Measurements from ENCODE around the gene MMP24OS. TPM values are rescaled to one million over a fixed set of nuclear protein-coding genes. Genes with fewer than 3 reads are reported as not detected.

The MMP24OS gene
- total RNA-seq, 6 experiments from 2014 or later: 91.7 to 117 (median 105) TPM

DNA sequence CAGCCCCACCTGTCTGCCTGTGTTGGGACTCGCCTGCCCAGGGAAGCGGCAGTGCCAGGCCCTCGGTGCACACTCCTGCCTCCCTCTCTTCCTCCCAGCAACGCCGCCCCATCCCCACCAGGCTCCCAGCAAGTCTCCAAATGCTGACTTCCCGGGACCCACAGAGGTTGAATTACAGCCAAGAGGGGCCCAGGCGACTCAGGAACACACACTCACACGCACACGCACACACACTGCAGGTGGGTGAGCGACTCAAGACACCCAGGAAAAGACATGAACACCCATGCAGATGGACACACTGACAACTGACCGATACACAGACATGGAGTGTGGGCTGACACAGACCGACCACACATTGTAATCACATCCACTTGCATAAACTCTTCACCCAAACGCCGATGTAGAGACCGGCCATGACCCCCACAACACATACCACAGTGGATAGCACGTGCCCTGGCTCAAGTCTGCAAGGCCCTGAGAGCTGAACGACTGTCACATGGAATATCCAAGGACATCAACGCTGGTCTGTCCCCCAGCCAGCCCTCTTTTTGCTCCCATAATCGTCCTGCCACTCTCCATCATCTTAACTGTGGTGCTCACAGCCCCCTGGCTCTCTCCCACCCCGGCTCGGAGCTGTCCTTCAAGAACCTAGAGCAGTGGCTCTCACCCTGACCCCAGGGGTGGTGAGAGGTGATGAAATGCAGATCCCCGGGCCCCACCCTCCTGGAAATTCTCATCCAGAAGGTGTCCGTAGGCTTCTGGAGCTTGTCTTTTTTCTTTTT is 14.8 kb upstream of the MMP24OS start:
- H3K27me3 Mint-ChIP-seq (ENCODE audit: insufficient read depth): peaks cover 14% of the 10 kb centered on the region
- TF ChIP-seq, protein P1, sequence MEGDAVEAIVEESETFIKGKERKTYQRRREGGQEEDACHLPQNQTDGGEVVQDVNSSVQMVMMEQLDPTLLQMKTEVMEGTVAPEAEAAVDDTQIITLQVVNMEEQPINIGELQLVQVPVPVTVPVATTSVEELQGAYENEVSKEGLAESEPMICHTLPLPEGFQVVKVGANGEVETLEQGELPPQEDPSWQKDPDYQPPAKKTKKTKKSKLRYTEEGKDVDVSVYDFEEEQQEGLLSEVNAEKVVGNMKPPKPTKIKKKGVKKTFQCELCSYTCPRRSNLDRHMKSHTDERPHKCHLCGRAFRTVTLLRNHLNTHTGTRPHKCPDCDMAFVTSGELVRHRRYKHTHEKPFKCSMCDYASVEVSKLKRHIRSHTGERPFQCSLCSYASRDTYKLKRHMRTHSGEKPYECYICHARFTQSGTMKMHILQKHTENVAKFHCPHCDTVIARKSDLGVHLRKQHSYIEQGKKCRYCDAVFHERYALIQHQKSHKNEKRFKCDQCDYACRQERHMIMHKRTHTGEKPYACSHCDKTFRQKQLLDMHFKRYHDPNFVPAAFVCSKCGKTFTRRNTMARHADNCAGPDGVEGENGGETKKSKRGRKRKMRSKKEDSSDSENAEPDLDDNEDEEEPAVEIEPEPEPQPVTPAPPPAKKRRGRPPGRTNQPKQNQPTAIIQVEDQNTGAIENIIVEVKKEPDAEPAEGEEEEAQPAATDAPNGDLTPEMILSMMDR (IDR thresholded peaks at IDR 0.05): no peak
- H3K27ac Mint-ChIP-seq: no peak overlapping the region
- H3K4me1 Mint-ChIP-seq (ENCODE audit: low read depth): peaks cover 7% of the 10 kb centered on the region
- H3K4me3 Mint-ChIP-seq: no peak overlapping the region
- no peaks in the 10 kb centered on the region for H3K9me3 Mint-ChIP-seq
- no peaks in the 10 kb centered on the region for H3K36me3 Mint-ChIP-seq (ENCODE audit: low read depth)
- DNase-seq: no peak

DNA sequence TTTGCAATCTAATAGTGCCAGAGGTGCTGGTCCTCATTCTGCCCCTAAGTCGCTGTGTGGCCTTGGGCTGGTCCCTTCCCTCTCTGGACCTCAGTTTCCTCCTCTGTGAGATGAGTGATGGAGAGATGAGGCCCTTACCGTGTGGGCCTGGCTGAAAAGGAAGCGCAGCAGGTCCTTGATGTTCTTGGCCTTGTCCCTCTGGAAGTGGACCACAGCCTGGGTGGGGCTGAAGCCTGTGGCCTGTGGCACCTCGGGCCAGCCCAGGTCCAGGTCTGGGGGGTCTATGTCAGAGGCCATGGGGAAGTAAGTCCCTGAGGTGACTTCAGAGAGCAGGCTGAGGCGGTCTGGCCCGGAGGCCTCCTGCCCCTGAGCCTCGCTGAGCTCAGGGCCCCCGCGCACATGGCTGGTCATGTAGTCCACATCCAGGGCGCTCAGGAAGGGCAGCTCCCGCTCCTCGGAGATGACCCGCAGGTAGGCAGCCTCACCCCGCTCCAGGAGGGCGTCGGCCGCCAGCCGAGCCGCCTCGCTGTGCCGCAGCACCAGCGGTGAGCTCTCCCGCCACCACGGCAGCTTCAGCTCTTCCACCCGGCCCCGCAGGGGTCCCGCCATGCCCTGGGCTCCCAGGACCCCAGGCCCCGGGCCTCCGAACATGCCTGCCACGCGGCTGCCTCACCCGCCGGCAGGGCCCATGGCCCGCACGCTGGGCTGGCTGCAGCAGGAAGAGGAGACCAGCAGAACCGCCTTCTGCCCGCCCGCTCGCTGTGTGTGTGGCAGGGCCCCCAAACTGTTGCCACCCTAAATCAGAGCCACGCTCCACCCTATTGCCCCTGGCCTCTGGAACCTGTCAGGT is 14.0 kb upstream of the MMP24OS start, which contains the start of gene FAM83C:
Gene FAM83C (minus strand): TSS at position 772 of the 850 bp plus-strand sequence. CDS start 121 bp downstream, at position 651.
- Mint-ChIP-seq H3K9me3 (no peaks in the 10 kb centered on the region), H3K27me3 (ENCODE audit: insufficient read depth) (peaks cover 13% of the 10 kb centered on the region), H3K4me1 (ENCODE audit: low read depth) (no peaks in the 10 kb centered on the region; the same call in 1 of the 2 replicates), H3K27ac (no peak within 1 kb of the TSS), H3K36me3 (ENCODE audit: low read depth) (no peaks in the 10 kb centered on the region), H3K4me3 (no peak within 1 kb of the TSS)
- TF ChIP-seq, protein P1 (IDR thresholded peaks at IDR 0.05): no peak
- DNase-seq: no peak

DNA sequence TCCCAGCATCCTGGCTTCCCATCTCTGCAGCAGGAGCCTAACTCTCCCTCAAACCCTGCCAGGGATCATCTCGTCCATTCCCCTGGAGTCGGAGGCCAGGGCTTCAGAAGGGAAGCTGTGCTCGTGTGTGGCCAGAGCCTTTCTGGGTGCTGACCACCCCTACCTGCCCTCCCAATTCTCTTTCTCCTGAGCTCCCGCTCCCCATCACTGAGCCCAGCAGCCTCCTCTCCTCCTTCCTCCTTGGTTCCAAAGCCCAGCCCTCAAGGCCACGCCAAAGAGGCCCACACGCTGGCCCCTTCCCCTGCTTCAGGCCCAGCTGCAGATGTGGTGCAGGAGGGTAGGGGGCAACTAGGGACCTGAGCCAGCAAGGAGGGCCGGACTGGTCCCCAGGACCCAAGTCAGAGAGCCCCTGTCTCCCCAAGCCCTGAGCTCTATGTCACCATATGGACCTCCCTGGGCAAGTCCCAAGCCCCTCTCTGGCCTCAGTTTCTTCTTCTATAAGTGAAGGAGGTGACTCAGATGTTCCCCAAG is 13.0 kb upstream of the MMP24OS start:
- Mint-ChIP-seq H3K36me3 (ENCODE audit: low read depth) (peaks cover 2% of the 10 kb centered on the region; the same call in 1 of the 2 replicates), H3K27ac (no peak overlapping the region), H3K4me1 (ENCODE audit: low read depth) (peaks cover 3% of the 10 kb centered on the region), H3K9me3 (no peaks in the 10 kb centered on the region), H3K4me3 (no peak overlapping the region), H3K27me3 (ENCODE audit: insufficient read depth) (peaks cover 12% of the 10 kb centered on the region)
- TF ChIP-seq, protein P1 (IDR thresholded peaks at IDR 0.05): no peak
- DNase-seq: no peak

DNA sequence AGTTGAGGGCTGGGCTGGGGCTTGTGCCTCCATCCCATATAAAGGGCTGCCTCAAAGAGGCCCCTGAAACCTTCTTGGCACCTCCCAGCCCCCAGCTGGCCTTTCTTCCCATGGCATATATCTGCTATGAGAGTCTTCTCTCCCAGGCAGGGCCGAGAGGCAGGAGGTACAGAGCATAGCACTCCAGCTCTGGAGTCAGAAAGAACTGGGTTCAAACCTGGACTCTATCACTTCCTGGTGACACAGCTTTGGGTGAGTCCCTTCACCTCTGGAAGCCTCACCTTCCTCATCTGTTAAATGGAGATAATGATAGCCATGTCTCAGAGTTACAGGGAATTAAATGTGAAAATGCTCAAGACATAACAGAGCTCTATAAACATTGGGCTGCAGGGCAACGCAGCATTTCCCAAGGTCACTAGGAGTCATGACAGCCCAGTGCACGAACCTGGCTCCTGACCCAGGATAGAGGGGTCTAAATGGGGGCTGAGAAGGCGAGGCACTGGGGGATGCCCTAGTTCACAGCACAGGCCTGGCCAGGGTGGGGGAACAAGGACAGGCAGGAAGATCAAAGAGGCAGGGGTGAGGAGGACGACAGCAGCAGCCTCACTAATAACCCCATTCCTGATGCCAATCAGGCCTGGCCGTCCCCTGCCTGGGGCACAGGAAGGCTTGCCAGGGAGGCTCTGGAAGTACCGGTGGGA is 12.4 kb upstream of the MMP24OS start:
- TF ChIP-seq, protein P1 (IDR thresholded peaks at IDR 0.05): no peak
- Mint-ChIP-seq H3K36me3 (ENCODE audit: low read depth) (peaks cover 4% of the 10 kb centered on the region; the same call in 1 of the 2 replicates), H3K4me1 (ENCODE audit: low read depth) (peaks cover 9% of the 10 kb centered on the region), H3K4me3 (no peak overlapping the region), H3K27me3 (ENCODE audit: insufficient read depth) (peaks cover 12% of the 10 kb centered on the region), H3K27ac (no peak overlapping the region), H3K9me3 (no peaks in the 10 kb centered on the region)
- DNase-seq: no peak

Data from HFFc6 (cell line).